ENCODE measurements around the gene AIPL1. TPM values are rescaled to one million over a fixed set of nuclear protein-coding genes. Genes with fewer than 3 reads are reported as not detected.

Gene AIPL1
- polyA plus RNA-seq, 1 donor (not counting 4 experiments of a cell fraction or from before 2014, with no cell fraction given), result not detected

DNA sequence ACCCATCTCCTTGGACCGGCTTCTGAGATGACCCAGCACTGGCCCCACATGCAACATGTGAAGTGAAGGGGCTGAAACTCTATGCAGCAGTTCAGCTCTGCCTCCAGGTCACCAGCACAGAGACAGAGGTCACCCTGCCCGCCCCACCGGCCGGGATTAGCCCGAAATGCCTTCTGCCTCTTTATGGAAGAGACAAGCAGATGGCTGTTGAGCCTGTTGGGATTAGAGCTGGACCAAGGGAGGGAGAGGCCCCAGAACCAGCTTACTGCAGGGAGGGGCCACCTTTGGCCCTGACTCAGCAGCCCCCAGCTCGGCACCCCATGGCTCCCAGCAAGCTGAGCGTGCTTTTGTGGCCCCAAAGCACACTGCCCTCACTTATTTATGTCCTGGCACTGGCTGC lies 5.7 kb downstream of the AIPL1 start:
- H3K9ac ChIP-seq (ENCODE audit: control insufficient read depth, extremely low read depth, insufficient read depth, low read length), result no peak overlapping the region
- H3K9me3 ChIP-seq (ENCODE audit: control insufficient read depth, low read depth, low read length), result no peaks in the 10 kb centered on the region
- H4K20me1 ChIP-seq (ENCODE audit: control insufficient read depth, extremely low read depth, insufficient read depth, low read length), result no peaks in the 10 kb centered on the region
- DNase-seq (ENCODE audit: low read depth, low spot score), result no peak
- dilution Hi-C loops (cut with MboI; ENCODE audit: extremely low pct_ligation_motif_present, low sequenced_read_pairs), result no loop called here
- no peak for TF ChIP-seq CTCF (optimal IDR thresholded peaks at IDR 0.05 in 1 of 3, IDR thresholded peaks at IDR 0.05 in 1 of 3, conservative IDR thresholded peaks at IDR 0.05 in 1 of 3; ENCODE audit: extremely low read depth in 1 of 3, insufficient read depth in 2 of 3, low read length in 3 of 3)
- TF ChIP-seq EZH2 (IDR thresholded peaks at IDR 0.05; ENCODE audit: low read length), result no peak
- no peaks in the 10 kb centered on the region for H3K79me2 ChIP-seq (ENCODE audit: control insufficient read depth, insufficient read depth, low read length)
- H3K4me3 ChIP-seq (ENCODE audit: control insufficient read depth in 2 of 3, extremely low read depth in 1 of 3, insufficient read depth in 2 of 3, low read depth in 1 of 3, low read length in 3 of 3), result no peak overlapping the region
- FAIRE-seq, result no peak
- no peaks in the 10 kb centered on the region for H3K4me1 ChIP-seq (ENCODE audit: control insufficient read depth, extremely low read depth, insufficient read depth, low read length)
- no peak overlapping the region for H2AFZ ChIP-seq (ENCODE audit: control insufficient read depth, low read length)
- no peaks in the 10 kb centered on the region for H3K36me3 ChIP-seq (ENCODE audit: control insufficient read depth in 2 of 2, extremely low read depth in 1 of 2, insufficient read depth in 2 of 2, low read length in 2 of 2)
- no peak overlapping the region for H3K4me2 ChIP-seq (ENCODE audit: control insufficient read depth, extremely low read depth, insufficient read depth, low read depth, low read length)
- no peaks in the 10 kb centered on the region for H3K27me3 ChIP-seq (ENCODE audit: control insufficient read depth, extremely low read depth, insufficient read depth, low read length)
- H3K27ac ChIP-seq (ENCODE audit: control insufficient read depth, insufficient read depth, low read length), result no peak overlapping the region
- no peaks in the 10 kb centered on the region for H3K9me1 ChIP-seq (ENCODE audit: control insufficient read depth, extremely low read depth, insufficient read depth, low read length)

DNA sequence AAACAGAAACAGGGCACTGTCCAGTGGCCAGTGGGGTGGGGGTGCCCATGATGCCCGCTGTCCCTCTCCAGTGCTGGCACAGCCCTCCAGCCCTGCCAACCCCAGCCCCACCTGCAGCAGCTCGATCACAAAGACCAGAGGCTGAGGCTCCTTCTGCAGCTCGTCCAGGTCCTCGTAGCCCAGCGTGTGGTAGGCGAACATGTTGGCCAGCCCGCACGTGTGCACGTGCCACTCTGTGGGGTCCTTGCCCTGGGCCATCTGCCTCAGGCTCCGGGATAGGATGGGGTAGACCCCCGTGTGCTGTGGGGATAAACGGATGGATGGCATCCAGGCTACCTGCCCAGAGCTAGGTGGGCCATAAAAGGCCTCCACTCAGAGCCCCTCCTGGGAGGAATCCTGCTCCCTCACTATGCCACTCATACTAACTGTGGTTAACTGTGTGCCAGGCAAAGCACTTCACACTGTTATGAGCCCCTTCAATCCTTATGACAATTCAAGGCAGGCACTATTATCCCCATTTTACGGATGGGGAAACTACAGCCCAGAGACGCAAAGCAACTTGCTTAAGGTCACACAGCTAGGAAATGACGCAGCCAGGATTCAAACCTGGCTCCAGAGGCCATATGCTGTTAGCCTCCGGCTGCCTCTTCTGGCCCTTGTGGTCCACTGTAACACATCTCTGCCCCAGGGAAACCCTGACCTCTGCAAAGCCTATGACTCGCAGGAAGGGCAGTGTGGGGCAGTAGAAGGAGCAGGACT lies 6.5 kb downstream of the AIPL1 start:
- Histone ChIP-seq H3K9ac (ENCODE audit: control insufficient read depth, extremely low read depth, insufficient read depth, low read length) (no peak overlapping the region), H3K4me3 (ENCODE audit: control insufficient read depth in 2 of 3, extremely low read depth in 1 of 3, insufficient read depth in 2 of 3, low read depth in 1 of 3, low read length in 3 of 3) (no peak overlapping the region), H3K4me2 (ENCODE audit: control insufficient read depth, extremely low read depth, insufficient read depth, low read depth, low read length) (no peak overlapping the region), H3K9me3 (ENCODE audit: control insufficient read depth, low read depth, low read length) (no peaks in the 10 kb centered on the region), H2AFZ (ENCODE audit: control insufficient read depth, low read length) (no peak overlapping the region), H3K36me3 (ENCODE audit: control insufficient read depth in 2 of 2, extremely low read depth in 1 of 2, insufficient read depth in 2 of 2, low read length in 2 of 2) (no peaks in the 10 kb centered on the region), H3K27me3 (ENCODE audit: control insufficient read depth, extremely low read depth, insufficient read depth, low read length) (peaks cover 3% of the 10 kb centered on the region), H3K4me1 (ENCODE audit: control insufficient read depth, extremely low read depth, insufficient read depth, low read length) (no peaks in the 10 kb centered on the region), H3K27ac (ENCODE audit: control insufficient read depth, insufficient read depth, low read length) (no peak overlapping the region), H3K79me2 (ENCODE audit: control insufficient read depth, insufficient read depth, low read length) (no peaks in the 10 kb centered on the region), H3K9me1 (ENCODE audit: control insufficient read depth, extremely low read depth, insufficient read depth, low read length) (no peaks in the 10 kb centered on the region), H4K20me1 (ENCODE audit: control insufficient read depth, extremely low read depth, insufficient read depth, low read length) (no peaks in the 10 kb centered on the region)
- DNase-seq (ENCODE audit: low read depth, low spot score) (no peak), FAIRE-seq (no peak)
- dilution Hi-C loops (cut with MboI; ENCODE audit: extremely low pct_ligation_motif_present, low sequenced_read_pairs), result no loop called here
- no peak for TF ChIP-seq EZH2 (IDR thresholded peaks at IDR 0.05; ENCODE audit: low read length)
